Esophagus squamous epithelium (tissue), 4 donors: ENCODE results near the gene TUBA4A.

Experiments used
- POLR2A ChIP-seq, 4 donors: fragments of 450-650 bp; IDR thresholded peaks; one replicate each; pipeline ENCODE4 v1.6.1; 2017; ENCODE audit warnings: antibody characterized with exemption in 4 of 4, mild to moderate bottlenecking in 4 of 4, moderate library complexity in 3 of 4
- TF ChIP-seq, protein P1 (sequence below), 6 experiments: fragments of 450-650 bp in 4 of 6; fragments of 200-600 bp in 2 of 6; sonication (generic) in 2 of 6; IDR thresholded peaks; one replicate each; pipeline ENCODE4 v1.5.1; 2016 to 2019; ENCODE audit warnings: antibody characterized with exemption in 6 of 6, mild to moderate bottlenecking in 4 of 6, moderate library complexity in 4 of 6

DNA sequence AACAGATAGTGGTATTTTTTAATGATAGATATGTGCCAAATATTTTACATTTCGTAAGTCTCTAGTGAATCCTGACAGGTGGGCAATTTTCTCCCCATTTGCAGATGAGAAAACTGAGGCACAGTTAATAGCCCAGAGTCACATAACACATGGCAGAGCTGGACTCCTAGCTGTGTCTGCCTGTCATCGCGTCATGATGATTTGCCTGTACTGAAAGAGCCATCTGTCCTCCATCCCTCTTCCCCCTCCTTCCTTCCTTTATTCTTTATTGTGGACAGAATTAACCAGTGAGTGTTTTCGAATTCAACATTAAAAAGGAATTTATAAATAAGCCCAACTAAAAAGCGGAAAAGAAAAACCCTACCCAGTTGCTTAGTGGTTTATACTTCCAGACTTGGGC is 28.7 kb upstream of the TUBA4A start:
- TF ChIP-seq, protein P1, sequence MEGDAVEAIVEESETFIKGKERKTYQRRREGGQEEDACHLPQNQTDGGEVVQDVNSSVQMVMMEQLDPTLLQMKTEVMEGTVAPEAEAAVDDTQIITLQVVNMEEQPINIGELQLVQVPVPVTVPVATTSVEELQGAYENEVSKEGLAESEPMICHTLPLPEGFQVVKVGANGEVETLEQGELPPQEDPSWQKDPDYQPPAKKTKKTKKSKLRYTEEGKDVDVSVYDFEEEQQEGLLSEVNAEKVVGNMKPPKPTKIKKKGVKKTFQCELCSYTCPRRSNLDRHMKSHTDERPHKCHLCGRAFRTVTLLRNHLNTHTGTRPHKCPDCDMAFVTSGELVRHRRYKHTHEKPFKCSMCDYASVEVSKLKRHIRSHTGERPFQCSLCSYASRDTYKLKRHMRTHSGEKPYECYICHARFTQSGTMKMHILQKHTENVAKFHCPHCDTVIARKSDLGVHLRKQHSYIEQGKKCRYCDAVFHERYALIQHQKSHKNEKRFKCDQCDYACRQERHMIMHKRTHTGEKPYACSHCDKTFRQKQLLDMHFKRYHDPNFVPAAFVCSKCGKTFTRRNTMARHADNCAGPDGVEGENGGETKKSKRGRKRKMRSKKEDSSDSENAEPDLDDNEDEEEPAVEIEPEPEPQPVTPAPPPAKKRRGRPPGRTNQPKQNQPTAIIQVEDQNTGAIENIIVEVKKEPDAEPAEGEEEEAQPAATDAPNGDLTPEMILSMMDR (IDR thresholded peaks at IDR 0.05): no peak
- no peak for TF ChIP-seq POLR2A (IDR thresholded peaks at IDR 0.05)
